ENCODE data around the gene C14orf132. TPM values are rescaled to one million over a fixed set of nuclear protein-coding genes. Genes with fewer than 3 reads are reported as not detected.
A peak's percentile ranks its signal among the peaks of the same experiment; 100 is the strongest.

Gene C14orf132
- total and polyA plus RNA-seq, 10 of the 15 experiments (the other 5 are each of a cell fraction or from before 2014, with no cell fraction given), result under 0.01 to 1.2 (median 0.03) TPM; not detected in 2

GRCh38 chr14:96091941-96092411 is 52.8 kb downstream of the C14orf132 start:
- H3K9ac ChIP-seq (ENCODE audit: control insufficient read depth, insufficient read depth, low read length), result no peak overlapping the region
- no peak overlapping the region for H3K27ac ChIP-seq (ENCODE audit: control insufficient read depth, insufficient read depth)
- no peaks in the 10 kb centered on the region for H4K20me1 ChIP-seq (ENCODE audit: control insufficient read depth, insufficient read depth)
- in situ Hi-C loops (cut with MboI) (loop anchor here (10.0 kb wide), 1 partner anchor 333 kb away; no protein-coding TSS in a partner anchor), intact Hi-C loops (cut with micrococcal nuclease; ENCODE audit: unreplicated experiment) (no loop called here)
- CTCF ChIA-PET, result no interaction called here
- SMC1A ChIA-PET (ENCODE audit: uncharacterized antibody, unreplicated experiment), result interaction anchor here (0.9 kb wide), 1 partner anchor 34 kb away, joined by 4 read pairs; no protein-coding TSS in a partner anchor
- TF ChIP-seq SIN3A (IDR thresholded peaks at IDR 0.05; ENCODE audit: low read depth, low read length) (no peak), MEF2B (IDR thresholded peaks at IDR 0.05; ENCODE audit: partially characterized antibody, poor library complexity, severe bottlenecking) (peak; percentile 13), PKNOX1 (IDR thresholded peaks at IDR 0.05) (no peak), SMC3 (IDR thresholded peaks at IDR 0.05; ENCODE audit: borderline replicate concordance, low read length) (no peak), BCL11A (IDR thresholded peaks at IDR 0.05; ENCODE audit: low read depth, low read length) (no peak), KDM1A (IDR thresholded peaks at IDR 0.05; ENCODE audit: borderline replicate concordance) (no peak), RB1 (IDR thresholded peaks at IDR 0.05; ENCODE audit: borderline replicate concordance) (no peak)
- RAD21 ChIA-PET (ENCODE audit: unreplicated experiment), result no interaction called here
- DNase-seq (ENCODE audit: low read depth, low spot score) (no peak), FAIRE-seq (no peak), ATAC-seq (no peak)
- H3K4me1 ChIP-seq (ENCODE audit: control insufficient read depth, insufficient read depth, low read length), result no peaks in the 10 kb centered on the region
- H3K36me3 ChIP-seq (ENCODE audit: control insufficient read depth in 2 of 2, insufficient read depth in 2 of 2, low read length in 1 of 2), result no peaks in the 10 kb centered on the region
- peaks cover 2 to 5% of the 10 kb centered on the region in 2 experiments; a peak in 1 of 4 replicates for H3K27me3 ChIP-seq (replicated peaks in 1 of 2; ENCODE audit: control insufficient read depth in 2 of 2, insufficient read depth in 2 of 2, low read length in 1 of 2)
- H3K79me2 ChIP-seq (ENCODE audit: control insufficient read depth, insufficient read depth, low read length), result no peaks in the 10 kb centered on the region
- H2AFZ ChIP-seq (ENCODE audit: control insufficient read depth, low read depth, low read length), result no peak overlapping the region
- no TSS peak for BruUV-seq (replicated peaks)
- POLR2A ChIA-PET, result no interaction called here
- H3K9me3 ChIP-seq (replicated peaks; ENCODE audit: control insufficient read depth, insufficient read depth, low read length), result no peaks in the 10 kb centered on the region
- WGBS (ENCODE audit: insufficient coverage, insufficient replicate concordance, low lambda C conversion rate, missing lambda C conversion rate), result 34% methylated on average over 13 of the region's 13 CpGs
- no peak overlapping the region for H3K4me2 ChIP-seq (ENCODE audit: control insufficient read depth, insufficient read depth)
- no peak overlapping the region for H3K4me3 ChIP-seq
